ENCODE results near the gene RND1.

GRCh38 chr12:48852734-48853688, 12.7 kb downstream of the RND1 start:
- TF ChIP-seq NFIC (IDR thresholded peaks at IDR 0.05) (no peak), RAD21 (IDR thresholded peaks at IDR 0.05; ENCODE audit: low read depth) (peak; percentile 95), TAF1 (IDR thresholded peaks at IDR 0.05; ENCODE audit: low read depth) (no peak), EP300 (IDR thresholded peaks at IDR 0.05; ENCODE audit: borderline replicate concordance) (no peak)

Measured in Ishikawa (cell line).